Activated CD4-positive, alpha-beta T cell treated with anti-CD3 and anti-CD28 coated beads for 48 hours (primary cell): ENCODE data around the gene RBM26.

Experiments
- DNase-seq: peaks from one replicate; pipeline ENCODE4 v3.0.0-alpha.2; 2020

RBM26 gene

DNA sequence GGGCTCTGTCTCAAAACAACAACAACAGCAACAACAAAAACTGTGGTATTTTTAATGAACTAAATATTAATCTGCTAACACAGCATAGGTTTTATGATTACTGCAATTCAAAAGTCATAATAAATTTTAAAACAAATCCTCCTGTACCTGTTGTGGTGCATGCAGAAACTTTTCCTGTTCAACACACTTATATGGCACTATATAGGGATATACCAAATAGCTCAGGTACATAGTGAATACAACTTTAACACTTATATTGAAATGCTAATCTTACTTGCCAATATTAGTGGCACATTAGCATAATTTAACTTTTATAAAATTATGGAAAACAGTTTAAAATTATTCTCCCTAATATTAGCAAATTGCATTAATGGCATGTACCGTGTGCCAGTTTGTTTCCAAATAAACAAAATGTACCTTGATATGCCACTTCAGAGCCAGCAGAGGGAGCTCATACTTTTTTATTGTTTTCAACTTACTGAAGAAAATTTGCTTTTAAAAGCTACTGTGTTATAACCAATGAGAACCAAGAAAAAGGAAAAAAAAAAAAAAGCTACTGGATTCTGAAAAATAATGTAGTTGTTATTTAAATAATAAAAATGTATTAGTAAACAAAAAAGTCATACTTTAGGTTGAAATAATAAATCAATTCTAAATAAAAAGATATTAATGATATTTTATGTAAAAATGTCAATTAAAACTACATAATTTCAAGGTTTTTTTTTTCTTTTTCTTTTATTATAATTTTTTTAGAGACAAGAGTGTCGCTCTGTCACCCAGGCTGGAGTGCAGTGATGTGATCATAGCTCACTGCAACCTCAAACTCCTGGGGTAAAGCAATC is 18.0 kb upstream of the RBM26 start:
- no peak for DNase-seq

- no peak for DNase-seq
These were observed 17.3 kb upstream of the RBM26 start for GRCh38 chr13:79423340-79423739.

DNA sequence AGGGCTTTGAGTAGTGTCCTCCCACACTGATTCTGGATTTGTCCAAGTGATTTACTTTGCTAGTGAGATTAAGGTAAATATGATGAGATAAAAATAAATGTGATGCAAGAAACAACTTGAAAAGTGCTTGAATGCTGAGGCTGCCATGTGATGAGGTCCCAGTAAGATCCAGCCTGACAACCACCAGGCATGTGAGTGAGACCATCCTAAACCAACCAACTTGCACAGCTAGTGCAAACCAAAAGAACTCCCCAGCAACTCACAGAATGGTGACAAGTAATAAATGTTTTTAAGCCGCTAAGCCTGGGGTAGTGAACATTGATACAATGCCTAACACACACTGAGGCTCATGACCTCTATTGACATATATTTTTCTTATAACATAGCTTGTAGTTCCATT is 13.3 kb upstream of the RBM26 start:
- no peak for DNase-seq

- DNase-seq = no peak
These were observed 11.7 kb upstream of the RBM26 start for GRCh38 chr13:79417741-79418140.

- DNase-seq = no peak
These were observed 7.5 kb upstream of the RBM26 start for GRCh38 chr13:79413521-79413920.

- DNase-seq = no peak
These were observed 3.8 kb upstream of the RBM26 start for GRCh38 chr13:79409828-79410227.

DNA sequence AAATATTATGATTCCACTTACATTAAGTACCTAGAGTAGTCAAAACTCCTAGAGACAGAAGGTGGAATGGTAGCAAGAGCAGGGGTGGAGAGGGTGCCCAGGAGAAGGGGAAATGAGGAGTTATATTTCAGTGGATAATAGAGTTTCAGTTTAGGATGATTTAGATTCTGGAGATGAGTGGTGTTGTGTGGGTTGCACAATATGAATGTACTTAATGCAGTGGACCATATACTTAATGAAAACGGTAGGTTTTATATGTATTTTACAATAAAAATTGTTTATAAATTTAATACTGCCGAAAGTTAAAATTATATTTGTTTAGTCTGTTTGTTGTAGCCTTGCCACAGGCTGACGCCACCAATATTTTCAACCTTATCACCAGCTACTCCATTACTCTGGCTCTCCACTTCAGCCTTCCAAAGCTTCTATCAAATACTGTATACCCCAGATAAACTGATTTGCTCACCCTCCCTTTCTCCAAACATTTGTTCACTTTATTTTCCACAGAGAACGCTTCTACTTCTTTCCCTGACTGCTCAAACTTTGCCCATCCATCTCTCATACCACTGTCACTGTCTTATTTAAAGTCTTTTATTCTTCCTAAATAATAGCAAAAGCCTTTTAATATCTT is 1.4 kb upstream of the RBM26 start:
- DNase-seq = no peak

- DNase-seq = no peak
These were observed 498 bp upstream of the RBM26 start for GRCh38 chr13:79406597-79406908.

DNA sequence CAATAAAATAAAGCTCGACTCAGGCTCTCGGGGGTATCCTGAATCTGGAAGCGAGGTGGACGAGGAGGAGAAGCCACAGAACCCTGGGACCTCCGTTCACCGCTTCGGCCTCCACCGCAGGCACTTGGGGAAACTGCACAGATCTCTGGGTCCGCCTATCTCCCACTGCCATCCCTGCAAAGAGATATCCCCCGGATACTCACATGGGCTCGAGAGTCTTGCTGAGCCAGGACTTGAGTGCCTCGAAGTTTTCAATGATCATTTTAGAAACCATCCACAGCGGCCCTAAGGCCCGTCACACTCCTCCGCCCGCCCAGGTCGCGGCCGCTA is 589 bp downstream of the RBM26 start:
- DNase-seq = no peak

DNA sequence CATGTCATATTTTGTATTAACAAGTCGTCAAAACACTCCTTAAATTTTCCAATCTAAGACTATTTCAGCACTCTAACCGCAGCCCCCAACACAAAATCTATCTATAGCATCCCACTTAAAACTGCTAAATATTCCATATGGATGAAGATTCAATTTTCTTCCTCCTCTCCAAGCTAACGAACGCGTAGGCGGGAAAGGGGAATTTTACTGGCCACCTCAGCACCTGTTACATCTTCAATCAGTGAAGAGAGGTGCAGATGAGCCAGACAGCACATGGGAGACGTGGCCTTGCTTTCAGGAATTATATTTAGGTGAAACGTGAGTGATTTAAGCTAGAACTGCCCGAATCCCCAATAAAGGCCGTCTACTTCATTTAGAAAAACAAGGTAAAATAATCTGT is 1.1 kb downstream of the RBM26 start:
- peak; percentile 38 for DNase-seq

GRCh38 chr13:79404361-79404760 is 1.7 kb downstream of the RBM26 start:
- no peak for DNase-seq

DNA sequence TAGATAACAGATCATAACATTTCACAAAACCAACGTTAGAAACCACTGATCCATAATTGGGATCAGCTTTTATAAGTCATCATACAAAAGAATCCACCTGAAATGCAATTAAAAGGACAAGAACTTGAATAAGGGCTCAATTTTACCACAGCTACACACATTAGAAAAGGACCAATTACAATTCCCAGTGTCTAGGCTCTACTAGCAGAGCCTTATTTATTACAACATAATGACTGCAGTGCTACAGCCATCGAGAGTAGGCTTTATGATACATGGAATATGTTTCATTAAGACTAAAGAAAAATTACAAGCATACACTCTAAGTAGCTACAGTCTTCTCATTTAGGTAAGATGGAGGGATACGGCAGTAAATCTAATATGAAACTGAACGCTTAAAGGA is 2.9 kb downstream of the RBM26 start:
- no peak for DNase-seq

GRCh38 chr13:79402679-79403078 is 3.4 kb downstream of the RBM26 start:
- no peak for DNase-seq

DNA sequence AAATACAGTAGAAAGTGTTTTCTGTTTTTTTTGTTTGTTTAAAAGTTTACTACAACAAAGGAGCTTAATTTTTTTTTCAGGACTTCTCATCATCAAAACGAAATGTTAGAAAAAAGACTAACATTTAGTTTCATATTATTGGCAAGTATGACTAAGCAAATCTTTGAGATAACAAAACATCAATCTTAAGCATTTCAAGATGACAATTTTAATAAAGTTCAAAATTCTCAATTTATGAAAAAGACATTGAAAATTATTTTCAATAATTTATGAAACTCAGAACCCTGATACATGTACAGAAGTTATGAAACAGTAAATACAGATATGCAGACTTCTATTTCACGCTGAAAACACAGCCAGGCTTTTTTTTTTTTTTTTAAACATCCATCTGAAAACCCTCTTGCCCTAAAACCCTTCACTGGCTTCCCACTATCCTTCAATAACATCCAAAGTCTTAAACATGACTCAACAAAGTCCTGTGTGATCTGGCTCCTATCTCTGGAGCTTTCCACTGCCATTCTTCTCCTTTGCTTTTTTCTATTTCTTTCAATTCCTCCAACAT is 3.9 kb downstream of the RBM26 start:
- DNase-seq = no peak

DNA sequence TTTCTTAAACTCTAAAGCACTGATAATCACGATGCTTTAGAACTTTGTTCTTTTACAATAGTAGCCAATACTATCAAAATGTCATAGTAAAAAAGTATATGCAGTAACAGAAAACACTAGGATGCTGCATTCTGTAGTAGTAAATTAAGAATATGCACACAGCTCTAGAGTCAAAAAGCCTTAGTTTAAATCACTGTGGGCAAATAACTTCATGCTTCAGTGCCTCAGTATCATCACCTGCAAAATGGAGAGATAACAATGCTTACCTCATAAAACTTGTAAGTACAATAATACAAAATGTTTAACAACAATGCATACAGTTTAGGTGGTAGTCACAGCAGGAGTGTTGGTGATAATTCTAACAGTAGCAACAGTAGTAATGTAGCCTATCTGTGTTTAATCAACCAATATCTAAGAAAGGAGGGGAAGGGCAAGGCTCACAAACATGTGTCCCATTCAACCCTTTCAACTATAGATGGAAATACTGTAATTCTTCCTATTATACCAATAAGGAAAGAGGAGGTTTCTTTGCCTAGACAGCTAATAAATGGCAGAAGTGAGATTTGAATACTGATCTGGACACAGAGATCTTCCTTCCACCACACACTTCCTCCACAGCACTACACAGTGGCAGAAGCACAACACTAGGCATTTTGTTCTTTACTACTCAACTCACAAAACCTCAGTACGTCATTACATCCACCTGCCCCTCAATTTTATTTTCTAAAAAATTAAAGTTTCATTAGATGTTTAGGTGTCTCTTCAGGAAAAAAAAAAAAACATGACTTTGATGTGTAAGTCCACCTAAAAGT is 4.6 kb downstream of the RBM26 start:
- DNase-seq = no peak

GRCh38 chr13:79398915-79399314 is 7.1 kb downstream of the RBM26 start:
- DNase-seq = peak; percentile 17

GRCh38 chr13:79398127-79398526 is 7.9 kb downstream of the RBM26 start:
- DNase-seq = no peak

GRCh38 chr13:79395881-79396280 is 10.2 kb downstream of the RBM26 start:
- DNase-seq = no peak

DNA sequence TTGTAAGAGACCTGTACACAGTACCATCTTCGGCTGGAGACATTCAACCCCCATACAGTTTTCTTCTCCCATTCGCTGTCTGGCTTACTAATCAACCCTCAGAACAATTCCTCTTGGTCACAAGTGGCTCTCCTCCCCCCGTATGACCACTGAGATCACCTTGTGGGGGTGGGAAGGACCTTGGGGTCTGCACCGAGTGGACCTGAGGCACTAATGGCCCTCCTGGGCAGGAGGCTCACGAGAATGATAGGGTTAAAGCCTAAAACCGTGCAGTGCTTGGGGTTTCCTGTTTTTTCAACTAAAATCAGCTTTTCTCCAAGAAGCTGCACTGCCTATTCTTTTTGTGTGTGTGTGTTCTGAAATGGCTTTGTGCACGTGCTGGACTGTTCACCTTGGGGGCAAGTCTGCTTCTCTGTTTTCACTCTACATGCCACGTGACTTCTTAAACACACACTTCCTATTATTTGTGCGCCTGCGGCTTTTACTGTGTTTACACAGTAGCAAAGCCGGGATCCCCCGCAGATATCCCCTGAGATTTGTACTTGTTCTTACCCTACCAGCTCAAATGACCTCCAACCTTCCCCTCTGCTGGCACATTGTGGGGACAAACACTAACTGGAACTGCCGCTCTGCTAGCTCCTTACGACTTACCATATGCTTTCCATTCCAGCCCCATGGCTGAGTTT is 12.3 kb downstream of the RBM26 start:
- DNase-seq = peak; percentile 28

DNA sequence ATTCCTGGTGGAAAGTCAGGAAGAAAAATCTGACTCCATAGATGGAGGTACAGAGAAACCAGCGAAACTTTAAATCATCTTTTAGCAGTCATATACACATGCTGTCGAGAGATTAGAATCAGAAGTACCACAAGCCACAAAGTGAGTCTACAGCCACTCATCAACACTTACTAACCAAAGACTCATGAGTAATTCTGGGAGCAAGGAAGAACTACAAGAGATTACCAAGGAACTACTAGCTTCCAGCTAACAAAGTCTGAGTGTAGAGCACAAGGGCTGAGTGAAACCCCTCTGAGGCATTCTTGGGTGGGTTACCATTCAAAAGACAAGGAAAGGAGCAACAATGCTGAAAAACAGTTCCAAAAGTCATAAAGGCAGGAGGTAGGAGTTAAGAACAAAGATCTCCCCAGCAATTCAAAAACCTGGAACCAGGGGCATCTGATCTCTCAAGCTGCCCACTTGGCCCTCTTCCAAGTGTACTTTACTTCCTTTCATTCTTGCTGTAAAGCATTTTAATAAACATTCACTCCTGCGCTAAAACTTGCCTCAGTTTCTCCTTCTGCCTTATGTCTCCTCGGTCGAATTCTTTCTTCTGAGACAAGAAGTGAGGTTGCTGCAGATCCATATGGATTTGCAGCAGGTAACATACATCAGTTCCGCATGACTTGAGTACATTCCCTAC is 13.0 kb downstream of the RBM26 start:
- peak; percentile 16 for DNase-seq

- no peak for DNase-seq
These were observed 17.0 kb downstream of the RBM26 start for GRCh38 chr13:79389026-79389425.

DNA sequence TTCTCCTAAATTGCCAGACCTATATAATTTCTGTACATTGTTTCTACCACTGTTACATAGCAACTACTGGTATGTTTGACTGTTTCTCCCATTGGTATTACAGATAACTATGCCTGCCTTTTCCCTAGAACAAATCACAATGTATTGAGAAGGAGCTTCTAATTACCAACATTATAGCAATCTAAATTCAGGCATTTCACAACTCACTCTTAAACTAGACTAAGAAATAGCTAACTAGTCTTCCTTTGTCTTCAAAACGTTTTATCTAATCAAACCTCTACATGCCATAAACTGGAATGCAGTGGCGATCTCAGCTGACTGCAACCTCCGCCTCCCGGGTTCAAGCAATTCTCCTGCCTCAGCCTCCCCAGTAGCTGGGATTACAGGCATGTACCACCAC is 18.2 kb downstream of the RBM26 start:
- DNase-seq = no peak
